ENCODE measurements around the gene LDB1.

DNA sequence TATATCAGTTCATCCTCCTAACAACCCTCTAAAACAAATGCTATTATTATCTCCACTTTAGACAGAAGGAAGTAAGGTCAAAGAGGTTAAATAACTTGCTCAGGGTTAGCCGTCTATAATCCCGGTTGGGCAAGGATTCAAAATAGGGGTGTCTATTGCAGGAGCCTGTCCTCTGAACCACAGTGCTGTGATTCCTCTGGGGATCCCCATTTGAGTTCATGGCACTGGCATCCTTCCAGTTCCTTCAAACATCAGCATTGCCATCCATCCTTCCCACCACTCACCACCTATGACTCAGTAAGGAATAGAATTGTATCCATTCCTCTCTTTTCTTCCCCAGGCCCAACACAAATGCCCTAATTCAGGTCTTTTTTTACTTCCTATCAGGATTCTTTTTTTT lies 29.4 kb downstream of the LDB1 start:
- TF ChIP-seq, protein P1, sequence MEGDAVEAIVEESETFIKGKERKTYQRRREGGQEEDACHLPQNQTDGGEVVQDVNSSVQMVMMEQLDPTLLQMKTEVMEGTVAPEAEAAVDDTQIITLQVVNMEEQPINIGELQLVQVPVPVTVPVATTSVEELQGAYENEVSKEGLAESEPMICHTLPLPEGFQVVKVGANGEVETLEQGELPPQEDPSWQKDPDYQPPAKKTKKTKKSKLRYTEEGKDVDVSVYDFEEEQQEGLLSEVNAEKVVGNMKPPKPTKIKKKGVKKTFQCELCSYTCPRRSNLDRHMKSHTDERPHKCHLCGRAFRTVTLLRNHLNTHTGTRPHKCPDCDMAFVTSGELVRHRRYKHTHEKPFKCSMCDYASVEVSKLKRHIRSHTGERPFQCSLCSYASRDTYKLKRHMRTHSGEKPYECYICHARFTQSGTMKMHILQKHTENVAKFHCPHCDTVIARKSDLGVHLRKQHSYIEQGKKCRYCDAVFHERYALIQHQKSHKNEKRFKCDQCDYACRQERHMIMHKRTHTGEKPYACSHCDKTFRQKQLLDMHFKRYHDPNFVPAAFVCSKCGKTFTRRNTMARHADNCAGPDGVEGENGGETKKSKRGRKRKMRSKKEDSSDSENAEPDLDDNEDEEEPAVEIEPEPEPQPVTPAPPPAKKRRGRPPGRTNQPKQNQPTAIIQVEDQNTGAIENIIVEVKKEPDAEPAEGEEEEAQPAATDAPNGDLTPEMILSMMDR (IDR thresholded peaks at IDR 0.05; ENCODE audit: low read length) = no peak
- TF ChIP-seq EZH2 (IDR thresholded peaks at IDR 0.05; ENCODE audit: borderline replicate concordance, low read length) = no peak

Data from OCI-LY1 (cell line).